GM18520 (cell line): ENCODE data around the gene UNC79.

Source experiments
- ATAC-seq: cut with Tn5 transposase; IDR thresholded peaks from one replicate; pipeline ENCODE4 v1.9.1; 2021; ENCODE audit not compliant: unreplicated experiment

Gene UNC79

DNA sequence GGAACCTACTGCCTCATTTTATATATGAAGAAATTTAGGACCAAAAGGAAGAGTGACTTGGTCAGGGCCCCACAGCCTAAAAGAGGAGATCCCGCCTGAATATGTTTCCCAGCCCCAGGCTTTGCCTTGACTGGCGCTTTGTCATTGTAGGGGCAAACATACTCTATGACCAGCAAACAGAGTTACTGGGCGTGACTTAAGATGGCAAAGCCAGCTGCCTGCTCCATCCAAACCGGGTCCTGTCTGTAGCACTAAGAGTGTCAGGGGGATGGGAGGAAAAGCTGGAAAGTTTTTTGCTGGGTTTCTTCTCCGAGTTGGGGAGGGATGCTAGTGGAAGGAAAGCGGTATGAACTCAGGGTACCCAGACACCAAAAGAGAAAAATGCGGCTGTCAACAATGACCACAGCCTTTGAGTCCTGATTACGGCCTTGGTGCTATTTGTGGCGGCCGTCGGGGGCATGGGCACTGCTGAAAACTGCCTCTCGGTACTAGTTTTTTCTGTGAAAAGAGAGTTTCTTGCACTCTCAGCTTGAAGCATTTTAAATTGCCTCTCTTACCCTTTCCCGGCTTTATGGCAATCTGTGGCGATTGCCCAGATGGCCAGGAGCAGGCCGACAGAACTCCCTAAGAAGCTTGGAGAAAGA is 274.9 kb downstream of the UNC79 start:
- ATAC-seq, result no peak

DNA sequence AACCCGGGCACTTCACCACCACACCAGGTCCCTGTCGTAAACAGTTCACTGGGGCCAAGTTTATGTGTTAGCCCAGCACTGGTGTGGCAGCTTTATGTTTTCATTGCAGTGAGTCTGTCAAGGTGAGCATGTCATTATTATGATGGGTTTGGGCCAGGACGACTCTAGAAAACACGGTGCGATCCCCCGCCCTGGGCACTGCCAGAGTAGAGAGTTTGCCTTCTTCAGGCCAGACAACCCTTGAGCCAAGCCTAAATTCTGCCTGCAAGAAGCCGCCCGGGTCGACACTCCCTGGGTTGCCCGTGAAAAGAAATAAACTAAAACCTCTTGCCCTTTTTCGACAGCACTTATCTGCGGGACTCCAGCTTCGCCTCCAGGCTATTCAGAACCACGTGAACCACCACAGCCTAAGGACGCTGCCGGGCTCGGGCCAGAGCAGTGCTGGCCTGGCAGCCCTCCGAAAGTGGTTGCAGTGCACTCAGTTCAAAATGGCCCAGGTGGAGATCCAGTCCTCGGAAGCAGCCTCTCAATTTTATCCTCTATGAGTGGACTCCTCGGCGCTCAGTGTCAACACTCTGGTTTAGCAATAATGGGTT is 275.7 kb downstream of the UNC79 start:
- no peak for ATAC-seq

DNA sequence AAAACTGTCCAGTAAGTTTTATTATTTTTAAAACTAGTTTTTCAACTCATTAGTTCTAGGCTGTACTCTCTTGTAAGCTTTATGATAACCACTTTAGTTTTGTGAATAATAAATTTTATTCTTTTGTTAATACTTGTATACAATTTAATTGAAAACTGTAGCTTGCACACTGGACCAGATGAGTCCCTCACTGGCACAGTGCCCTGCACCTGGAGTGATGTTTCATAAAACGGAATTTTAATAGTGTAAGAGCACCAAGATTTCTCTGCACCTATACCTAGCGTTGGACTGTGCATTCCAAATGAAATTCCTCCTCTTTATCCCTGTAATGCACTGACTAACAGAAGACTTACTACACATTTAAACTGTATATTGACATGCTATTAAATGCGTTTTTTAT is 276.7 kb downstream of the UNC79 start:
- no peak for ATAC-seq

DNA sequence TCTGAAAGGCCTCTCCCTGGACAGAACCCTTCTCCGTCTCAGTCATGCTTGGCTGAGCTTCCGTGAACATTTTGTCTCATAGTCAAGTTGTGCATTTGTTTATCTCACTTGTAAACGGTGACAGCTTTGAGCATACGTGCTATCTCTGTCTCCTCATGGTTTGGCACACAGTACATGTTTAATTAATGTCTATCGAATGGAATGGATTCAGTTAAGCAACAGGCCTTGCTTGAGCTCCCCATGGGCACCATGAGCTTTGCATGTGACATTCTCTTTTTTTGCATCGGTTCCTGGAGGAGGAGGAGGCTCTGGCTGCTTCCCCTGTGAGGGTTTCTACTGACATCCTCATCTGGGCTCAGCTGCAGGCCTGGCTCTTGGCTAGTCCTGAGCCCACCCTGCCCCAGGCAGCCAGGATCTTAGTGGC is 277.6 kb downstream of the UNC79 start:
- no peak for ATAC-seq

DNA sequence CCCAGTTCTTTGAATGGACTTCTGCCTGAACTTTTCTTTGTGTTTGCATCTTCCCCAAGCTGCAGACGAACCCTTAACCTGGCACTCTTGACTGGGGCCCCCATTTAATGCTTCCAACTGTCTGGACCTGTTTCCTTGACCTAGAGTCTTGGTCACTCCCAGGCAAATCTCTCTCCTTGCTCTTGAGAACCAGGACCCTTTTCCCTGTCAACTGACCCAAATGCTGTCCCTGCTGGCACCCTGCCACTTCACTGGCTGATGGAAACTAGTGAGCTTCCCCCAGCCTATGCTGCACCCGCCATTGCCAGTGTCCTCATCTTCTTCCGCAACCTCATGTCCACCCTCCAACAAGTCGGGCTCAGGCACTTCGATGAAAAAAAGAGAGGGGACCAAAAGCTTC is 278.1 kb downstream of the UNC79 start:
- no peak for ATAC-seq

DNA sequence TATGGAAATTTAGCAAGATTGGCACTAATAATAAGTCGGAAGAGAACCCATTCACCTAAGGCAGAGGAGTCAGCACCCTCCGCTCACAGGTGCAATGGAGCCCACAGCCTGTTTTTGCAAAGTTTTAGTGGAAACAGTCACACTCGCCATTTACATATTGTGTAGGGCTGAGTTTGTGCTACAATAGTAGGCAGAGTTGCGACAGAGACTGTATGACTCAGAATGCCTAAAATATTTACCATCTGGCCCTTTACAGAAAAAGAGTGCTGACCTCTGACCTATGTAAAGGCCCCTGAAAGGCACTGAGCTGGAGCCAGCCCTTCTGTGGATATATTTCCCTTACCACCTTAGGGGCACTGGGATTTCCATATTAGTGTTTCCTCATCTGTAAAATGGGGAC is 278.5 kb downstream of the UNC79 start:
- no peak for ATAC-seq

DNA sequence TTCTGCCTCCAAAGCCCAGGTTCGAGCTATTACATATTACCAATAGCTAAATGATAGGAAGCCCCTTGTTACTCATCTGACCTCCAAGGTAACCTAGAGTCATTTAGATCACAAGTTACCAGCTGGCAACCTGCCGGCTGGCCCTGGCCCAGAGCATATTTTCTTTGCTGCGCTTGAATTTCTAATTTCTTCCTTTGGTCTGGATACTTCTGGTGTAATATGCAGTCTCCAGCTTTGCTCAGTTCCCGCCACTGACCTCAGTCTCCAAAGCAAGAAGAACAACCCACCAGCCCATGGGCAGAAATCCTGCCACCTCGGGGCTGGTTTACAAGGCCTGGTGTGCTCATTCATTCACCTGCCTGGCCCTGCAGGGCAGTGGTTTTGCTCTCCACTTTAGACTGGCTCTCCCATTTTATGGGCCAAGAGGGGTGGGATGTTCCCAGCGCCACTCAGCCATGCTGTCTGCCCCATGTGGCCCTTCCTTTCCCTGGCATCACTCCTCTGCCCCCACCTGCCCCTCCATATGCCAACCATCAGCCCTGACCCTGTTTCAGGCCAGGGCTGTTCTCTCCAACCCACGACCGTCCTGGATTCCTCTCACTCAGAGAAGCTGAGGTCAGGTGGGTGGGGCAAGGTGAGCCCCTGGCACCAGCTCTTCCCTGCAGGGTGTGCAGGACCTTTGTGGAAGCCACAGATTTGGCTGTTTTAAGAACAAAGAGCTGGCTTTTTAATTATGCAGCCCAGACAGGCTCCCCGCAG is 281.5 kb downstream of the UNC79 start:
- no peak for ATAC-seq

DNA sequence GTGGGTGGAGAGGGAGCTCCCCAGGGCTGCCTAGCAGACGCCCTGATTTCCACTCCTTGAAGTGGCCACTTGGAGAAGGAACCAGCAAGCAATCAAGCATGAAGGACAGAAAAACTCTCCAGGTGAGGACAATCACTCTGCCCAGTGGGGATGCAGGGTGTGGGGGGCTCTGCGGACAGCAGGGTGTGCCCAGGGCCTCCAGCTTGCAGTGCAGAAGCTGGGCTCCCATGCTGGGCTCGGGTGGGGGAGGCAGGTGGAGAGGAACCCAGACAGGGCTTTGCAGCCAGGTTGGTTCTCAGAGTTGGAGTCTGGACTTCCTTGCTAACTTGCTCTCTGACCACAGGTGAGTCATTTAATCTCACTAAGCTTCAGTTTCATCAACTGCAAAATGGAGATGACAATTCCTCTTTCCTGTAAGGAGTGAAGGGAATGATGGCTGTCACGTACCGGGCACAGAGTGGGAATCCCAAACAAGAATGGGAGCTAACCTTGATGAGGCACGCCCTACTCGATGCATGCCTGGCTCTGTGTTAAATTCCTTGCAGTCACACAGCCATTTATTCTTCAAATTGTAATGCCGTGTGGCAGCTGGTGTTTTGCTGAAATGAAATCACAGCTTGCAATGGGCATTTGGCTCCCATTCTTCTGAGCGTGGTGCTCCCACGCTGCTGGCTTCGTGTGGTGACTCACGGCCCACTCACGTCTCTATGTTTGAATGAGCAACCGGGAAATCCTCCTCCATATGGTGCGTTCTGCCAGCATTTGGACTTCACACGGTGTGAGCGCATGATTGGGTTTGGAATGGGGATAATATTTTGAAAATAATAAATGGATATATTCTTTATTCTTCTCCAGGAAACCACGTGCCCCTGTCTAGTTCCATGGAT is 282.3 kb downstream of the UNC79 start:
- ATAC-seq, result no peak

DNA sequence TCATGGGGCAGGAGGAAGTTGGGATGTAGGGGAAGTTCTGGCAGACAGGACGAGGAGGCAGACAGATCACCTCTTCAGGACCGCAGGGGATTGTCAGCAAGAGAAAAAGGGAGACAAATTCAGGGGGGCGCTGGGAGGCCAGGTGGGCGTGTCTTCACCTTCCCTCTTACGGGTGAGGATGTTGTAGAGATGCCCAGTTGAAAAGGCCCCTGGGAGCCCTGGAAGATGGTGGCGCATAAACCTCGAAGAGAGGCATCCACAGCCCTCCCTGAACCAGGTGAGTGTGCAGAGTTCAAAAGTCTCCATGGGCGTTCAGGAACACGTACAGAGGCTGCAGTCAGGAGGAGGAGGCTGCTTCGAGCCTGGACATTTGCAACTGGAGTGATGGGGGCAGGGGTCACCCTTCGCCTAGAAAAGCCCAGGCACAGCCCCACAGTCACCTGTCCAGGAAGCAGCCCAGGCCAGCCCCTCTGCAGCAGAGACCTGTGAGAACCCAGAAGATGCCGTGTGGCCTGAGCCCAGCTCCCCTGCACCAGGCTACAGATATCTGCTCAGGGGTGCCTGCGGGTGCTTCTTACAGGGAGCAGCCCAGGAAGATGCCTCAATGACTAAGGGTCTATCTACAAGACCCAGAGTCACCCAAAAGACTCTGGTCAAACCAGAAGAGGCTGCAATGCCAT is 283.1 kb downstream of the UNC79 start:
- ATAC-seq, result no peak

DNA sequence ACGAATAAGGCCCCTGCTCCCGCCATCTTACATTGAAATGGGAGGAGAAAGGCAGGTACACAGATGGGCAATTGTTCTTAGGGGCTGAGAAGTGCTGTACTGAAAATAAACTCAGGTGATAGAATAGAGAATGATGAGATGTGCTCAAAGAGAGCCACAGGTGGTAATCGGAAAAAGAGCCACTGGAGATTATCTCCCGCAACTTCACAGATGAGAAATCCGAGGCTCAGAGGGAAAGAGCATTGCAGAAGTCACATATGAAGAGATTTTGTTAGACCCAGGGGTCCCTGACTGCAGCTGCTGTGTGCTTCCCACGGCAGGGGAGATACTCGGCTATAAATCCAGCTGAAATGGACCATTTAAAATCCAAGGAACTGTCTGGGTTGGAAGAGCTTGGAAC is 283.9 kb downstream of the UNC79 start:
- no peak for ATAC-seq

DNA sequence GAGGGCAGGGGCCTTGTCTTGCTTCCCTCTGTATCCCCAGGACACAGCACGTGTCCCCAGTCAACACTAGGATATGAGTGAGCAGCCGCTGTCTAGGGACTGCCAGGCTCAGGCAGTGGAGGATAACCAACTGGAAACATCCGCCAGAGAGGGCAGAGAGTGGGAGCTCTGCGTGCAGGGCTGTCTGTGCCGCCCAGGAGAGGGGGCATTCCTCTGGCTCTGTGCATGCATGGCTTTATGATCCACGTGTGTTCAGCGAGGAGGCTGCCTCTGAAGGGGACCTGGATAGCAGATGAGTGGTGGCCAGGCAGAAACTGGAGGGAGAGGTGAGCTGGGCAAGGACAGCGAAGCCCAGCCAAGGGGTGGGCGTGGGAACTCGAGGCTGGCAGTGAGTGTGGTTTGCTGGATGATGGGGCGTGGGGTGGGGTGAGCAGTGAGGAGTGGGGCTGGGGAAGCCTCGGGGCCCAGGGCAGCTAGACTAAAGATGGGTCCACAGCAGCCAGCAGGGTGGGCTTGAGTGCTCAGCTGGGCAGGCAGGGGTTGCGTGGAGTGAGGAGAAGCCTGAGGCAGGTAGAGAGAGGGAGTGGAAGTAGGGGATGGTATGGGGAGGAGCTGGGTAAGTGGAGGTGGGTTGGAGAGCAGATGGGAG is 284.7 kb downstream of the UNC79 start:
- ATAC-seq, result no peak

DNA sequence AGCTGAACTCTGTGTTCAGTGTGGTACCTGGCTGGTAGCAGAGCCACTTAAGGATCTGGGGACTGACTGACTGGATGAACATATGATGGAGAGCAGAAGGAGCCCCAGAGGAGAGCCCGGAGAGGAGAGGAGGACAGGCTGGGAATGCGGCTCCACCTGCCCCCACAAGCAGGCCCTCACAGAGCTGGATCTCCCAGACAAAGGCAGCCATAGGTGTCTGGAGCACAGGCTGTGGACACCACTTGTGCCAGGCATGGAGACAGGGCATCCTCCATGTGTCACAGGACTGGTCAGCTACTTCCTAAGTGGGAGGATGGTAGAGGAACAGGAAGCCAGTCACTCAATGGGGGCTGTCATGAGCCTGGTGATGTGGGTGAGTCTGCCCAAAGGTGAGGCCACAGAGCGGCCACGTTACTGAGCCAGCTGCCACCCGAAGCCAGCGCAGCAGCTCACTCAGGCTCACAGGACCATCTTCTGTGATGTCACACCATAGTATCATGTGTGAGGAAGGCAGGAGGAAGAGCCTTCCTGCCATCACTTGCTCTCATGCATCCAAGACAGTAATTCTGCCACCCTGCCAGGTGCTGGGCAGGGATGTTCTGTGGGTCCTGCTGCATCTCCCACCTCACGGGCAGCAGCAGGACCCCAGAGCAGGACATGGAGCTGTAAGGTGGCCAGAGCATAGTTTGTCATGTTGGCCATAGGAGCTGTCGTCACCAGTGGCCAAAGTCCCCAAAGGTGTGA is 285.4 kb downstream of the UNC79 start:
- no peak for ATAC-seq

DNA sequence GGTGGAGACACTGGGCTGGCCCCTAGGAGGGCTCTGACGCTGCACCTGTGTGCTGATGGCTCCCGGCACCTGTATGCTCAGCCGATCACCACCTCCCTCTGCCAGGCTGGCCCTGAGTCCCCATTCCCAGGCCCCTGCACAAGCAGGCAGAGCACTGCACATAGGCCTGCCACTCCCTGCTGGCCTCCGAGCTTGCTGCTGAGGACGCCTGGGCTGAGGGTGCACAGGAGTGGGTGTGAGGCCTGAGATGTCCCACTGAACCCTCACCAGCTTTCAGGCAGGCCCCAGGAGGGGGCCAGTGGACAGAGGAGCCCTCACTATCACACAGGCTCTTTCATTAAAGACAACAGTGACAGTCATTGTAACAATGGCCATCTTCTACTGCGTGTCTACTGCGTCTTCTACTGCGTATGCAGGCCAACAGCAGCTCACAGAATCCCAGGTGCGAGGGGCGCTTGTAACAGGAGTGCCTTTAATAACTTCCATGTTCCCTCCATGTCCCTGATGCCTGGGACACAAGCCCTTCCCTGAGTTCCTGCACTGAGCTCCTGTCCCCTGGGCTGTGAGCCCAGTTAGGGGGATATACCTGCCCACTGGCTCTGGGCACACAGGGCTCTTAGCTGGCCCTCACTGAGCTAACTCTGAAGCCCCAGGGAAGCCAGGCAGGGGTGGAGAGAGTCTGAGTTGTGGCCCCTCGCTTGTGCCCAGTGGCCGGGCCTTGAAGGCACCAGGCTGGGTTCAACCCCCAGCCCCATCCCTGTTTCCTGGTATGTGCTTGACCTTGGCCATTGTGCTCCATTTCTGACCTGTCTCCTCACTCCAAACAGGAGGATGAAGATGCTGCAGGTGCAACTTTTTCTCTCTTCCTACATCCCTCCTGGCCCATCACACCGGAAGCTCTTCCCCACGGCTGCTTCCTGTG is 286.3 kb downstream of the UNC79 start:
- no peak for ATAC-seq

DNA sequence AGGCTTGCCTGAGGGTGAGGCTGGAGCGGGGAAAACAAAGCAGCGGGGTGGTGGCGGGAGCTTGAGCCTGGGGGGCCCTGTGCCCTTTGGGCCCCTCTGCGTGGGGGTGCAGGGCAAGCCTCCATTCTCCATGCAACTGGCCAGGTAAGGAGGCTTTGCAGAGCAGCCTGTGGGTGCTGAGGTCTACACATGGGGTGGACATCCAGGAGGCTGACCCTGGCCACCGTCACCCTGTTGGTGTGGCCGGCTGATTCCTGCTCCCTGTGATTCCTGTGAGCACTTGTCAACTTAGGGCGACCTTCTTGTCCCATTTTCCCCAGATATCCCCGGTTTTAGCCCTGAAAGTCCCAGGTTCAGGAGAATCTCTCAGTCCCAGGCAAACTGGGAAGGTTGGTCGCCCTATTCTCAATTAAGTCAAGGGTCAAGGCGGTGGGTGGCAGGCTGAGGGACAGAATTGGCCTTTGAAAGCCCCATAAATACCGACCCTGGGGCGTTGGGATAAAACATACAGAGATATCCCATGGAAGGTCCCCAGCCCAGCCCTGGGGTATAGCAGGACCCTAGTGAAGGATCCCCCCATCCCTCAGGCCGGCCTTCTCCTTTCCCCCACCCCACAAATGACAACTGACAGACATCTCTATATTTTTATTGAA is 287.1 kb downstream of the UNC79 start:
- no peak for ATAC-seq

DNA sequence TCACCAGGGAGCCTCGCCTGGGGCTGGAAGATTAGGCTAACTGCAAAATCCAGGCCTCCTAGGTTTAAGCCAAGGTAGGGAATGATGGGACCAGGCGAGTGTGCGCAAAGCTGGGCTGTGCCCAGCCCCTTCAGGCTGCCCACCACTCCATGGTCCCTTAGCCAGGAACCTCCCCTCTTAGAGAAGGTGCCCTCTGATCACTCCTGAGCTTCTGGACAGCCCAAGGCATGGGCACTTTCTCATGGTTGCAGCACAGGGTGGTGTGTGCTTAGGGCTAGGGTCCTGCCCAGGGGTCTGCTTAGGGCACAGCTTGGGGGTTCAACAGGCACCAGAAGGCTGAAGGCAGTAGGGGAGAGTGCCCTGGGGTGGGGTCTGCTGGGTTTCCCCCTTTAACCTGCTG is 288.5 kb downstream of the UNC79 start:
- no peak for ATAC-seq

DNA sequence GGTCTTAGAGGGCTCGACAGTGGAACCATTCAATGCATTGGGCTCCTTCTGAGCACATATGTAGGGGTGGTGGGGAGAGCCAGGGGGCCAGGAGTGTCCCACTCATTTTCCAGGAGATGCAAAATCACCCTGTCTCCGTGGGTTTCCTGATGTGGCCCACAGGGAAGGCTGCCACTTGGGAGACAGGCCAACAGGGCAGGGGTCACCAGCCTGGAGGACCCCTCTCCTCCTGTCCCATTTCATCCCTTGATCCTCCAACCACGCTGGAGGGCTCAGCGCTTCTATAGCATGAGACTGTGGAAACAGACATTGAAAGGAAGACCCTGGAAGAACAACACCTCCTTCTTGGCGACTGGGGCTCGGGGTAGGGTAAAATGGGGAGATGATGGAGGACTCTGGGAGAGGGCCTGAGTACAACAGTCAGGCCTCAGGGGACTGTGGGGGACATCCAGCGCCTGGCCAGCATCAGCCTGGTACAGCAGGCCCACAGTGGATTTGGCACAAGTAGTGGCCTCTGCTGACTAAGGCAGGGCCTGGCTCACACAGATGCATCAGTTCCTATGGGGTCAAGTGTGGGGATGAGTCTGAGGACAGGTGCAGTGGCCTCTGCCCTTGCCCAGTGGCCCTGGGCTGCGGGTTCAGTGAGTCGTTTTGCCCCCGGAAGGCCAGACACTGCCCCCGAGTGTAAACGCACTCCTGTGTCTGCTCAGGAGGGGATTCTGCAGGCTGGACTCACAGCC is 289.5 kb downstream of the UNC79 start:
- no peak for ATAC-seq

DNA sequence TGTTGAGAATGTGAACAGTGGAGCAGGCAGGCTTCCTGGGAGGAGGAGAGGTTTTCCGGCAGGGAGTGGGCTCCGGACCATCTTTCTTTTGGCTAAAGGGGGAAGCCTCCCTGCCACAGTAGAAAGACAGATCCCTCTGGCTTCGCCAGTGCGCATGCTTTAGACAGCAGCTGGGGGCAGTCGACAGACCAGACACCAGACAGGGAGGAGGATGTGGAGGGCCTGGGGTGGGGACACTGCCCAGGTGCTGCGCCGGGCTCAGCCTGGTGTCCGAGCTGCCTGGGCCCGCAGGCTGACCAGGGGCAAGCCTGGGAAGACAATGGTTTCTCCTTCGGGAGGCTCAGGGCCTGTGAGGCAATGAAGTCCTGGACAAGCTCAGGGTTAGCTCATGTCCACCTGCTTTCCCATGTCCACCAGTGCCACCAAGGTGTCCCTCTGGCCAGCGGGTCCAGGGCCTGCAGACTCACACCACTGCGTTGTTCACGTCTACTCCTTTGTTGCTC is 290.3 kb downstream of the UNC79 start:
- no peak for ATAC-seq
